Parathyroid adenoma (tissue), 2 donors: ENCODE results near the gene TRABD2B.

Experiments
- H2AFZ ChIP-seq: fragments of 300-600 bp; sonication (generic); one replicate; pipeline ENCODE4 v1.7.0; 2017; ENCODE audit warnings: antibody characterized with exemption, mild to moderate bottlenecking
- H3K27ac ChIP-seq: fragments of 300-600 bp; sonication (generic); one replicate; pipeline ENCODE4 v1.7.0; 2017
- H3K27me3 ChIP-seq: fragments of 300-600 bp; sonication (generic); one replicate; pipeline ENCODE4 v1.7.0; 2017; ENCODE audit warnings: low read length; ENCODE audit not compliant: control insufficient read depth, insufficient read depth
- H3K36me3 ChIP-seq: fragments of 300-600 bp; sonication (generic); one replicate; pipeline ENCODE4 v1.7.0; 2017; ENCODE audit warnings: low read length; ENCODE audit not compliant: control insufficient read depth, insufficient read depth
- H3K4me1 ChIP-seq: fragments of 300-600 bp; sonication (generic); one replicate; pipeline ENCODE4 v1.7.0; 2017; ENCODE audit warnings: control low read depth
- H3K4me2 ChIP-seq: fragments of 300-600 bp; sonication (generic); one replicate; pipeline ENCODE4 v1.7.0; 2017; ENCODE audit warnings: low read length
- H3K4me3 ChIP-seq: fragments of 300-600 bp; sonication (generic); one replicate; pipeline ENCODE4 v1.7.0; 2017; ENCODE audit warnings: low read depth, low read length
- H3K79me2 ChIP-seq: fragments of 300-600 bp; sonication (generic); one replicate; pipeline ENCODE4 v1.7.0; 2017; ENCODE audit warnings: control low read depth
- H3K9ac ChIP-seq: fragments of 300-600 bp; sonication (generic); one replicate; pipeline ENCODE4 v1.7.0; 2017; ENCODE audit warnings: mild to moderate bottlenecking
- H3K9me3 ChIP-seq: fragments of 300-600 bp; sonication (generic); one replicate; pipeline ENCODE4 v1.7.0; 2017; ENCODE audit warnings: low read length; ENCODE audit not compliant: control insufficient read depth
- CTCF ChIP-seq: fragments of 300-600 bp; sonication (generic); IDR thresholded peaks from one replicate; pipeline ENCODE4 v1.7.0; 2017; ENCODE audit warnings: antibody characterized with exemption, mild to moderate bottlenecking
- donor health status: primary hyperparathyroidism.

Gene TRABD2B

DNA sequence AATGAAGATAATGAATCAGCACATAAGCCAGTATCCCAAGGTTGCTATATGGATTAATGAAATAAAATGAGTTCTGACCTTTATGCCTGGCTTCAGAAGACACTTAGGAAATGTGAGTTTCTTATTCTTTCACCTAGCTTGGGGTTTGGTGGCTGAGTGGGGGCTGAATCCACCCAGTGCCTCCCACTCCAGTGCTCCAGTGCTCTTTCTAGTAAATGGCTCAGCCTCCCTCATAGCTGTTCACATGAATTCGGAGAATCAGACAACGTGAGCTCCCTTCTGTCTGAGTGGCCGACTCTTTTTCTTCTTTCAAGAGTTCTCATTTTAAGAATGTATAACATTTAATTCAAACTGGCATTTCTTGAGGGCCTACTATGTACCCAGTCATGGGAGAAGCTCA is 43.5 kb downstream of the TRABD2B start:
- TF ChIP-seq CTCF = no peak
- no peaks in the 10 kb centered on the region for H3K79me2 ChIP-seq
- H3K4me1 ChIP-seq = no peaks in the 10 kb centered on the region

DNA sequence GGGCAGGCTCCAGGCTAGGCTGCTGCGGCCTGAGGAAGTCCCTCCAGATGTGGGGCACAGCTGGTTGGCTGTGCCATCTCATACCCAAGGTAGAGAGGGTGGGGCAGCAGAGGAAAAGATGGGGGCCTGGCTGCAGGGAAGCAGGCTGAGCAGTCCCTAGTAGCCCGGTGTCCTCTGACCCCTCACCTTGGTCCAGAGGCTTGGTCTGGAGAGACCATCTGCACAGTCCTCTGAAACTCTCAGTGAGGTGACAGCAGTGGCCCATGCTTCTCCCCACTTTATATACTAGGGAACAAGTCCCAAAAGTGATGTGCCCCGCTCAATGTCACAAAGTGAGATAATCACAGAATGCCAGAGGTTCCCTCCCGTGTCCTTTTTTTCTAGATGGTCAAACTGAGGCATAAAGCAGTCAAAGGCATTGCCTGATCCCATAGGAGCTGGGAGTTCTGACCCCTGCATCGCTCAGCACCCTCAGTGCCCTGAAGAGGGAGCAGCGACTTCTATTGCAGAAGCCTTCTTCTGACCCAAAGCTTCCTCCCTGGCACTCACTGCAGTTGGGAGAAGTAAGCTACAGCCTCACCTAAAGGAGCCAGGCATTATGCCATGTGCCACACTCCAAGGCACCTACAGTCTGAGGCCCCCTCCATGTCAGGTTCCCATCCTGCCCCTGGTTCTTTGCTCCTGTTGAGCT is 45.5 kb downstream of the TRABD2B start:
- H3K79me2 ChIP-seq = no peaks in the 10 kb centered on the region
- H3K4me2 ChIP-seq = no peak overlapping the region
- H3K9ac ChIP-seq = no peak overlapping the region
- H3K36me3 ChIP-seq = no peaks in the 10 kb centered on the region
- no peak overlapping the region for H2AFZ ChIP-seq
- TF ChIP-seq CTCF = no peak
- no peaks in the 10 kb centered on the region for H3K4me1 ChIP-seq
- H3K27me3 ChIP-seq = no peaks in the 10 kb centered on the region
- H3K9me3 ChIP-seq = no peaks in the 10 kb centered on the region
- no peak overlapping the region for H3K4me3 ChIP-seq
- no peak overlapping the region for H3K27ac ChIP-seq

More for the DNA sequence above, 43.5 kb downstream of the TRABD2B start:
- Histone ChIP-seq H3K4me3 (no peak overlapping the region), H3K9me3 (no peaks in the 10 kb centered on the region), H3K27ac (no peak overlapping the region), H3K27me3 (no peaks in the 10 kb centered on the region), H3K36me3 (no peaks in the 10 kb centered on the region), H3K9ac (no peak overlapping the region), H2AFZ (no peak overlapping the region), H3K4me2 (no peak overlapping the region)

DNA sequence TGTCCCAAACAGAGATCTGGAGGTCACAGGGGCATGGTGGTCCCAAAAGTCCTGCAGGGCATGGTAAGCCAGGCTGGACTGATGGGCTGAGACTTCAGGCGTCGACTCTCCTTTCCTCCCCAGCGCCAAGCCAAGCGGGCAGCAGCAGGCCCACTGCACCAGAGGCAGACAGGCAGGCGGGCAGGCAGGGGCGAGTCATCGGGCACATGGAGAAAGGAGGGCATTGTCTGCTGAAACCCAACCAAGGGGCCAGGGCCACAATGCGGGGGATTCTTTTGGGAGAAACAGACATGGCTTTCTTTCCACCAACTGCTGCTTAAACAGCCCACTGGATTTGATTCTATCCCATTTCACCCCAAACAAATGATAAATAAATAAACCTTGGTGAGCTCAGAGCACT is 46.2 kb downstream of the TRABD2B start:
- no peak overlapping the region for H3K4me3 ChIP-seq
- no peaks in the 10 kb centered on the region for H3K27me3 ChIP-seq
- H3K36me3 ChIP-seq = no peaks in the 10 kb centered on the region
- no peak overlapping the region for H3K4me2 ChIP-seq
- no peak for TF ChIP-seq CTCF
- H3K79me2 ChIP-seq = no peaks in the 10 kb centered on the region
- H3K27ac ChIP-seq = no peak overlapping the region
- no peaks in the 10 kb centered on the region for H3K9me3 ChIP-seq
- no peaks in the 10 kb centered on the region for H3K4me1 ChIP-seq
- H3K9ac ChIP-seq = no peak overlapping the region
- H2AFZ ChIP-seq = no peak overlapping the region

DNA sequence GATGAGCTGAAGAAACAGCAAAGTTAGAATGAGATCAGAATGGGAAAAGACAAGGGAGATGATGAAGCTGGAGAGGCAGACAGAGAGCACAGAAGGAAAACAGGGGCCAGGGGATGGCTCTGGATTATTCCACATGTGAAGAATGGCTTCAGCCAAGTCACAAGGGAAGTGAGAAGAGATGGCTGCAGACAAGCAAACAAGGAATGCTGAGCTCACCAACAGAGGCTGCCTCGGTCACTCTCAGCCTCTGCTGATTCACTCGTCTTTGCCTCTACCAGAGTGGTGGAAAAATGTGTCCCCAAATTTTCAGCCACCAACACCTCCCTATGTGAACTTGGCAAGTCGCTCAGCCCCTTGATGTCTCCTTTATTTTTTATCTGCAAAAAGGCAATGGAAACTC is 46.7 kb downstream of the TRABD2B start:
- H3K4me1 ChIP-seq = no peaks in the 10 kb centered on the region
- no peak overlapping the region for H2AFZ ChIP-seq
- H3K27ac ChIP-seq = no peak overlapping the region

More for the DNA sequence above, 46.7 kb downstream of the TRABD2B start:
- H3K36me3 ChIP-seq = no peaks in the 10 kb centered on the region
- H3K4me3 ChIP-seq = no peak overlapping the region
- no peak for TF ChIP-seq CTCF
- H3K79me2 ChIP-seq = no peaks in the 10 kb centered on the region
- no peaks in the 10 kb centered on the region for H3K9me3 ChIP-seq
- H3K4me2 ChIP-seq = no peak overlapping the region
- H3K9ac ChIP-seq = no peak overlapping the region
- no peaks in the 10 kb centered on the region for H3K27me3 ChIP-seq
